A673 (cell line): ENCODE data around the gene WNT7A. TPM values are rescaled to one million over a fixed set of nuclear protein-coding genes. Genes with fewer than 3 reads are reported as not detected.

Experiments
- BruUV-seq: library from RNA; stranded (reverse); fragments of 400-500 nt; replicated peaks from 2 replicates; lab custom pipeline; 2021; lab: Mats Ljungman, UMichigan
- CTCF ChIA-PET: fragments of 300-600 bp; sonication (Branson Sonifier 250); formaldehyde crosslinking; loops from one replicate; lab custom pipeline; 2022; ENCODE audit warnings: antibody characterized with exemption; lab: Charles Lee
- POLR2A ChIA-PET: fragments of 300-600 bp; sonication (Branson Sonifier 250); formaldehyde crosslinking; loops from one replicate; lab custom pipeline; 2022; ENCODE audit warnings: antibody characterized with exemption; ENCODE audit not compliant: low non-redundant PET; lab: Charles Lee
- DNase-seq: peaks from one replicate; pipeline ENCODE4 v3.0.0-alpha.2; 2015; ENCODE audit warnings: low spot score
- H3K27ac ChIP-seq: fragments of 200-600 bp; sonication (generic); 2 replicates; pipeline ENCODE4 v1.5.1; 2016; ENCODE audit warnings: mixed run types, low read depth, mild to moderate bottlenecking, mixed read lengths, antibody characterized with exemption, low read length; ENCODE audit not compliant: poor library complexity, severe bottlenecking
- H3K27me3 ChIP-seq: fragments of 200-600 bp; sonication (generic); replicated peaks from 2 replicates; pipeline ENCODE4 v1.6.1; 2017; ENCODE audit warnings: mixed run types, low read depth, mild to moderate bottlenecking, mixed read lengths, antibody characterized with exemption, low read length; ENCODE audit not compliant: insufficient read depth, poor library complexity
- H3K36me3 ChIP-seq: fragments of 200-600 bp; sonication (generic); 2 replicates; pipeline ENCODE4 v1.6.1; 2016; ENCODE audit warnings: mixed run types, mild to moderate bottlenecking, mixed read lengths, antibody characterized with exemption, low read length; ENCODE audit not compliant: insufficient read depth, poor library complexity, severe bottlenecking
- H3K4me1 ChIP-seq: fragments of 200-600 bp; sonication (generic); 2 replicates; pipeline ENCODE4 v1.6.1; 2017; ENCODE audit warnings: mixed run types, mild to moderate bottlenecking, mixed read lengths, antibody characterized with exemption, low read length; ENCODE audit not compliant: insufficient read depth, poor library complexity, severe bottlenecking
- H3K4me3 ChIP-seq: fragments of 200-600 bp; sonication (generic); 2 replicates; pipeline ENCODE4 v1.5.1; 2016; ENCODE audit warnings: low read depth, mixed run types, mild to moderate bottlenecking, mixed read lengths, low read length; ENCODE audit not compliant: poor library complexity, severe bottlenecking
- H3K9me3 ChIP-seq: fragments of 200-600 bp; sonication (generic); 2 replicates; pipeline ENCODE4 v1.6.1; 2016; ENCODE audit warnings: mixed run types, low read depth, mild to moderate bottlenecking, mixed read lengths, antibody characterized with exemption, low read length; ENCODE audit not compliant: poor library complexity, severe bottlenecking
- CTCF ChIP-seq: fragments of 300-800, 200-600 bp; sonication (generic); conservative IDR thresholded peaks from 2 replicates; pipeline ENCODE4 v1.5.1; 2017; ENCODE audit warnings: low read depth, mild to moderate bottlenecking, antibody characterized with exemption, low read length, moderate library complexity, mixed read lengths
- EZH2 ChIP-seq: fragments of 200-600 bp; sonication (generic); IDR thresholded peaks from 2 replicates; pipeline ENCODE4 v1.6.1; 2017; ENCODE audit warnings: borderline replicate concordance, low read depth, mild to moderate bottlenecking, mixed read lengths, antibody characterized with exemption, low read length; ENCODE audit not compliant: poor library complexity, severe bottlenecking
- intact Hi-C: fragments of 100-400 bp; cut with micrococcal nuclease; formaldehyde crosslinking; loops from one replicate; pipeline ENCODE4 v1.10.0; 2022; ENCODE audit not compliant: unreplicated experiment
- total RNA-seq: library from RNA; stranded (reverse); gene quantifications from 2 replicates; pipeline ENCODE4 v1.2.3, GENCODE V29; 2021

Gene WNT7A
- total RNA-seq, 1 experiment from 2014 or later, result not detected

- DNase-seq, result no peak
- ChIA-PET CTCF (no interaction called here), POLR2A (no interaction called here)
- Histone ChIP-seq H3K36me3 (no peaks in the 10 kb centered on the region), H3K9me3 (no peaks in the 10 kb centered on the region), H3K27me3 (no peaks in the 10 kb centered on the region), H3K4me1 (no peaks in the 10 kb centered on the region), H3K4me3 (no peak overlapping the region), H3K27ac (no peak overlapping the region)
- intact Hi-C loops, result no loop called here
- BruUV-seq, result no TSS peak
- TF ChIP-seq CTCF (no peak), EZH2 (no peak)
These were observed 35.0 kb downstream of the WNT7A start for GRCh38 chr3:13844911-13845310.

GRCh38 chr3:13844286-13844685, 35.6 kb downstream of the WNT7A start:
- CTCF ChIA-PET, result no interaction called here
- intact Hi-C loops, result no loop called here
- no peak for DNase-seq
- no peak overlapping the region for H3K27ac ChIP-seq
- TF ChIP-seq CTCF (no peak), EZH2 (no peak)
- POLR2A ChIA-PET, result no interaction called here
- H3K36me3 ChIP-seq, result no peaks in the 10 kb centered on the region
- H3K27me3 ChIP-seq, result no peaks in the 10 kb centered on the region
- no peak overlapping the region for H3K4me3 ChIP-seq
- H3K9me3 ChIP-seq, result no peaks in the 10 kb centered on the region
- H3K4me1 ChIP-seq, result no peaks in the 10 kb centered on the region
- BruUV-seq, result no TSS peak

GRCh38 chr3:13843351-13843750, 36.5 kb downstream of the WNT7A start:
- ChIA-PET CTCF (no interaction called here), POLR2A (no interaction called here)
- no peaks in the 10 kb centered on the region for H3K36me3 ChIP-seq
- no peak overlapping the region for H3K27ac ChIP-seq
- no peaks in the 10 kb centered on the region for H3K27me3 ChIP-seq
- DNase-seq, result no peak
- no TSS peak for BruUV-seq
- intact Hi-C loops, result no loop called here
- H3K9me3 ChIP-seq, result no peaks in the 10 kb centered on the region
- H3K4me3 ChIP-seq, result no peak overlapping the region
- no peaks in the 10 kb centered on the region for H3K4me1 ChIP-seq
- TF ChIP-seq CTCF (no peak), EZH2 (no peak)
